ENCODE measurements around the gene SPTSSB. TPM values are rescaled to one million over a fixed set of nuclear protein-coding genes. Genes with fewer than 3 reads are reported as not detected.

Gene SPTSSB
- total and polyA plus RNA-seq, 2 experiments from 2014 or later: not detected

DNA sequence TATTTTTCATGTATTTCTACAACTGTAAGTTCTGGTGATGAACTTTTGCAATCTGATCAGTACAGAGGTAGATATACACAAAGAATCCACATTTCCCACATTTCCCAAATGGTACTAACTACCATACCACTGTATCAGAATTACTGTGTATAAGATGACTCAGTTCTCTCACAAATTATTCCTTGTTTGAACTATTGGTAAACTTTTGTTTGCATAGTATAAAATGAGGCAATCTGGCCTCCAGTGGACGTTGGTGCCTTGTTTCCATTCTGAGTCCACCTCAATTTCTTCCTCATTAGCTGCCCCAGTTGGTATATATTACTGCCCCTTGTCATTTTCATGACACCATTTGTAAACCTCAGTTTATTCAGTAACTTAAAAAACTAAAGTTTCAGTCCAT is 38.5 kb downstream of the SPTSSB start:
- Histone ChIP-seq H3K4me2 (ENCODE audit: unreplicated experiment) (no peak overlapping the region), H3K9me2 (ENCODE audit: insufficient read depth) (no peaks in the 10 kb centered on the region), H3K79me2 (ENCODE audit: insufficient read depth) (no peaks in the 10 kb centered on the region), H3F3A (ENCODE audit: insufficient read depth) (no peaks in the 10 kb centered on the region), H3K9me3 (ENCODE audit: low read depth) (no peaks in the 10 kb centered on the region), H2AFZ (no peak overlapping the region), H3K27me3 (replicated peaks; ENCODE audit: insufficient read depth) (peaks cover 7% of the 10 kb centered on the region; the same call in 1 of the 2 replicates), H4K20me1 (ENCODE audit: insufficient read depth) (no peaks in the 10 kb centered on the region), H3K27ac (no peak overlapping the region), H3K4me3 (no peak overlapping the region), H3K4me1 (ENCODE audit: insufficient read depth) (no peaks in the 10 kb centered on the region), H3K9ac (no peak overlapping the region), H3K36me3 (ENCODE audit: low read depth) (no peaks in the 10 kb centered on the region)
- in situ Hi-C loops (cut with MboI): no loop called here
- 11 to 26% methylated on average over 1 of the region's 1 CpG for WGBS, 2 experiments (ENCODE audit: low coverage in 1 of 2, low lambda C conversion rate in 2 of 2, missing lambda C conversion rate in 2 of 2)
- TF ChIP-seq EZH2phosphoT487 (IDR thresholded peaks at IDR 0.05; ENCODE audit: insufficient read depth, low read depth) (no peak), EZH2 (IDR thresholded peaks at IDR 0.05; ENCODE audit: insufficient read depth, poor library complexity, severe bottlenecking) (no peak)
- DNase-seq: no peak

DNA sequence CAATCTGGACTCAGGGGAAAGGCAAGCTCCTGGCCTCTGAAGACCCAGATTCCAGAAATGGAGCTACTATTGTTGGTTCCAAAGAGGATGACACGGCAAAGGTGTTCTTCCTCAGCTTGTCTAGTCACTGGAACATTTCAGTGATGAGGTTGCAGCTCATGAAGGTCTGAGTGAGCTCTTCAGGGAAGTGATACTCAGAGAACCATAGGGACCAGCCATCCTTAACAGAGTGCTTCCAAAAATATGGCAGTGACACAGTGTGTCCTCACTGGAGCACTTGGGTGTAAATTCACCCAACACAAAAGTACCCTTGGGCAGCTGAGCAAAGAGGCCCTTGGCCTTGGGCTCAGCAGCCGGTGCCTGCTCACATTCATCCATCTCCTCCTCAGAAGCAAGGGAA is 46.3 kb downstream of the SPTSSB start:
- Histone ChIP-seq H3K79me2 (ENCODE audit: insufficient read depth) (no peaks in the 10 kb centered on the region), H3K4me2 (ENCODE audit: unreplicated experiment) (no peak overlapping the region), H3K36me3 (ENCODE audit: low read depth) (no peaks in the 10 kb centered on the region), H2AFZ (no peak overlapping the region), H3F3A (ENCODE audit: insufficient read depth) (no peaks in the 10 kb centered on the region), H3K9me3 (ENCODE audit: low read depth) (no peaks in the 10 kb centered on the region), H3K27me3 (replicated peaks; ENCODE audit: insufficient read depth) (no peaks in the 10 kb centered on the region; the same call in 1 of the 2 replicates), H4K20me1 (ENCODE audit: insufficient read depth) (no peaks in the 10 kb centered on the region), H3K27ac (no peak overlapping the region), H3K9ac (no peak overlapping the region), H3K4me3 (no peak overlapping the region), H3K4me1 (ENCODE audit: insufficient read depth) (no peaks in the 10 kb centered on the region), H3K9me2 (ENCODE audit: insufficient read depth) (no peaks in the 10 kb centered on the region)
- in situ Hi-C loops (cut with MboI): no loop called here
- TF ChIP-seq EZH2 (IDR thresholded peaks at IDR 0.05; ENCODE audit: insufficient read depth, poor library complexity, severe bottlenecking) (no peak), EZH2phosphoT487 (IDR thresholded peaks at IDR 0.05; ENCODE audit: insufficient read depth, low read depth) (no peak)
- DNase-seq: no peak
- WGBS, 2 experiments (ENCODE audit: low coverage in 1 of 2, low lambda C conversion rate in 2 of 2, missing lambda C conversion rate in 2 of 2): 16 to 28% methylated on average over 2 of the region's 2 CpGs

DNA sequence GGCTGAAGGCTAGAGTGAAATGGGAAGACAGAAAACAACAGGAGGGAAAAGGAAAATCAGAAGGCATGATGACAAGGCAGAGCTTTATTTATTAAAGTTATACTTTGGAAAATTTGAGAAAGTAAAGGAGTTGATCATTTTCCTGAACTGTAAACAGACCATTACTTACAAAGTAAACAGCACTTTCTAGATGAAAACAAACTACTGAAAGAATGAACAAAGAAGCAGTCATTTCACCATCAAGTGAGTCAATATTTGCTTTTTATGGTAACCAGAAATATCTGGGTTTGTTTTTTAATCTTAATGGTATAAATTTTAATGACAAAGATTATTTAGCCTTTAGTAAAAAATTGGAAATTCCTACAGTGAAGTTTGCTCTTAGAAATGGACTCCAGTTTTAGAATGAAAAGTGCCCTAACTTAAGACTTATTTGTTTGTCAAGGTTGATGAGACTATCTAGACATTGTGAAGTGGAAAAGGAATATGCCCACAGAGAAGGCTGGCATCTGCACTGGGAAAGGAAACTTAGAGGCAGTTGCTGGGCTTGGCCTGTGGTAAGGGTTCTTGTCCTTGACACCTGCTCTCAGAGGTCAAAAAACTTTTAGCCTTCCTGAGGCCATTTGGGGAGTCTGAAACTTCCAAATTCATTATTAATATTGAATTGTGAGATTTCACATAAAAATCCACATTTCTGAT is 47.2 kb downstream of the SPTSSB start:
- in situ Hi-C loops (cut with MboI): no loop called here
- TF ChIP-seq EZH2phosphoT487 (IDR thresholded peaks at IDR 0.05; ENCODE audit: insufficient read depth, low read depth) (no peak), EZH2 (IDR thresholded peaks at IDR 0.05; ENCODE audit: insufficient read depth, poor library complexity, severe bottlenecking) (no peak)
- no peaks in the 10 kb centered on the region for H3K4me1 ChIP-seq (ENCODE audit: insufficient read depth)
- no peaks in the 10 kb centered on the region for H3K9me2 ChIP-seq (ENCODE audit: insufficient read depth)
- no peak overlapping the region for H3K27ac ChIP-seq
- no peaks in the 10 kb centered on the region for H3K79me2 ChIP-seq (ENCODE audit: insufficient read depth)
- H3K27me3 ChIP-seq (replicated peaks; ENCODE audit: insufficient read depth): no peaks in the 10 kb centered on the region; the same call in 1 of the 2 replicates
- no peak for DNase-seq
- H2AFZ ChIP-seq: no peak overlapping the region
- H3K4me3 ChIP-seq: no peak overlapping the region
- H3K9me3 ChIP-seq (ENCODE audit: low read depth): no peaks in the 10 kb centered on the region
- H4K20me1 ChIP-seq (ENCODE audit: insufficient read depth): no peaks in the 10 kb centered on the region
- H3K4me2 ChIP-seq (ENCODE audit: unreplicated experiment): no peak overlapping the region
- no peaks in the 10 kb centered on the region for H3F3A ChIP-seq (ENCODE audit: insufficient read depth)
- no peaks in the 10 kb centered on the region for H3K36me3 ChIP-seq (ENCODE audit: low read depth)
- no peak overlapping the region for H3K9ac ChIP-seq

DNA sequence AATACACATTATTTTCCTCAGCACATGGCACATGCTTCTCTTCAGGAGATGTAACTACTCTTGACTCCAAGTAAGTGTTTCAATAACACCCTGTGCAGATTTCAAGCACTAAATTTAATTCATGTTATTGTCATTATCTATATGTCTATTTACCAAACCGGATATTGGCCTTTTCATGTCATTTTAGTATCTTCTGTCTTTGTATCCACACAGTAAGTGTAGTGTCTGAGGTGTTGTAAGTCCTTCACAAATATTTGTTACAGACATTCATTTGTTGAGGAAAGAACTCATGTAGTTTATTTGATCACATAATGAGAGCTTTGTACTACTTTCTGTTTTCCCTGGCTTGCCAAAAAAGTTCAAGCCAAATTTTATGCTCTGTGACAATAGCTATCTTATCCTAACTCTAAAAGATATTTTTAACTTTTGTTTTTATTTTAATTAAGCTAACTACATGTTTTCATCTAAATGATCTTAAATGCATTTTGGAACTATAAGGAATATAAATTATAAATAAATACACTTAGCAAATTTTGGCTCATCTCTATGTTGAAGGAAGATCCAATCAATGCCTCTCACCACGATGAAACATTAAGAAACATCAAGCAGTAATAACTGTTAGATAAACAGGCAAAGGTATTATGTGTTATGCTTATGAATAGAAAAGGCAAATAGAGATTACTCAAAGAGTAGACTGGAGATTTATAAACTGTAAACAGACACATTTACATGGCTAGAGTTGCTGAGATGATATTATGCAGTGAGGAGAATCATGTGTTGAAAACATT is 48.3 kb downstream of the SPTSSB start:
- WGBS, 2 experiments (ENCODE audit: low coverage in 1 of 2, low lambda C conversion rate in 2 of 2, missing lambda C conversion rate in 2 of 2): 31 to 56% methylated on average over 2 of the region's 2 CpGs
- no peak for TF ChIP-seq EZH2 (IDR thresholded peaks at IDR 0.05; ENCODE audit: insufficient read depth, poor library complexity, severe bottlenecking)
- TF ChIP-seq EZH2phosphoT487 (IDR thresholded peaks at IDR 0.05; ENCODE audit: insufficient read depth, low read depth): no peak
- H4K20me1 ChIP-seq (ENCODE audit: insufficient read depth): no peaks in the 10 kb centered on the region
- in situ Hi-C loops (cut with MboI): no loop called here
- H3K79me2 ChIP-seq (ENCODE audit: insufficient read depth): no peaks in the 10 kb centered on the region
- DNase-seq: no peak
- no peaks in the 10 kb centered on the region; the same call in 1 of the 2 replicates for H3K27me3 ChIP-seq (replicated peaks; ENCODE audit: insufficient read depth)
- no peak overlapping the region for H3K4me3 ChIP-seq
- H3K4me1 ChIP-seq (ENCODE audit: insufficient read depth): no peaks in the 10 kb centered on the region
- no peaks in the 10 kb centered on the region for H3K36me3 ChIP-seq (ENCODE audit: low read depth)
- no peak overlapping the region for H2AFZ ChIP-seq
- H3F3A ChIP-seq (ENCODE audit: insufficient read depth): no peaks in the 10 kb centered on the region
- H3K27ac ChIP-seq: no peak overlapping the region
- H3K4me2 ChIP-seq (ENCODE audit: unreplicated experiment): no peak overlapping the region
- H3K9me3 ChIP-seq (ENCODE audit: low read depth): no peaks in the 10 kb centered on the region
- H3K9ac ChIP-seq: no peak overlapping the region
- H3K9me2 ChIP-seq (ENCODE audit: insufficient read depth): no peaks in the 10 kb centered on the region

Data from GM23248 (cell line).